SK-N-SH (cell line): Measurements from ENCODE around the gene CDKAL1. TPM values are rescaled to one million over a fixed set of nuclear protein-coding genes. Genes with fewer than 3 reads are reported as not detected.

Source experiments
- CTCF ChIA-PET: fragments of 300-600, 350-600 bp; formaldehyde crosslinking; extraction: SDS; loops from one replicate; lab custom pipeline; 2021; lab: Yijun Ruan, JAX
- POLR2A ChIA-PET: fragments of 350-600 bp; sonication (Branson Sonifier 250); formaldehyde crosslinking; extraction: SDS; loops from one replicate; lab custom pipeline; 2020; ENCODE audit warnings: antibody characterized with exemption, inconsistent platforms; lab: Yijun Ruan, JAX
- DNase-seq: peaks from one replicate; pipeline ENCODE4 v3.0.0; 2012
- H2AFZ ChIP-seq: fragments of 200-600 bp; sonication (generic); 2 replicates; pipeline ENCODE4 v1.8.1; 2016; ENCODE audit warnings: antibody characterized with exemption, mild to moderate bottlenecking, low read depth
- H3F3A ChIP-seq: fragments of 200-600 bp; sonication (generic); replicated peaks from 2 replicates; pipeline ENCODE3; 2016; ENCODE audit warnings: antibody characterized with exemption, mild to moderate bottlenecking; ENCODE audit not compliant: insufficient read depth
- H3K27ac ChIP-seq, 2 experiments: fragments of 200-500 bp in 1 of 2; fragments of 200-600 bp in 1 of 2; sonication (Bioruptor generic) in 1 of 2; sonication (generic), shearing (Covaris generic) in 1 of 2; 2 replicates each; pipeline versions ENCODE4 v1.5.1 to v1.6.1; 2014 to 2016; ENCODE audit warnings: low read depth in 2 of 2, inconsistent platforms in 1 of 2, low read length in 1 of 2, mild to moderate bottlenecking in 1 of 2, mixed read lengths in 1 of 2
- H3K27me3 ChIP-seq: fragments of 200-600 bp; sonication (generic), shearing (Covaris generic); 2 replicates; pipeline ENCODE4 v1.6.1; 2016; ENCODE audit warnings: mixed run types; ENCODE audit not compliant: insufficient read depth
- H3K36me3 ChIP-seq, 2 experiments: fragments of 200-500 bp in 1 of 2; fragments of 200-600 bp in 1 of 2; sonication (Bioruptor generic) in 1 of 2; sonication (generic) in 1 of 2; replicated peaks in 1 of 2; 2 replicates each; pipeline versions ENCODE3 to v1.5.1; 2014 to 2016; ENCODE audit warnings: low read length in 1 of 2, mild to moderate bottlenecking in 1 of 2; ENCODE audit not compliant: insufficient read depth in 2 of 2, control insufficient read depth in 1 of 2
- H3K4me1 ChIP-seq, 2 experiments: fragments of 200-500 bp in 1 of 2; fragments of 200-600 bp in 1 of 2; sonication (Bioruptor generic) in 1 of 2; sonication (generic), shearing (Covaris generic) in 1 of 2; 2 replicates each; pipeline versions ENCODE4 v1.5.1 to v1.6.1; 2014 to 2016; ENCODE audit warnings: low read depth in 1 of 2, low read length in 1 of 2, mixed run types in 1 of 2; ENCODE audit not compliant: insufficient read depth in 2 of 2, control insufficient read depth in 1 of 2
- H3K4me2 ChIP-seq: fragments of 200-600 bp; sonication (generic), shearing (Covaris generic); 2 replicates; pipeline ENCODE4 v1.6.1; 2017; ENCODE audit warnings: mixed run types
- H3K4me3 ChIP-seq, 2 experiments: fragments of 200-500 bp in 1 of 2; fragments of 200-600 bp in 1 of 2; sonication (Bioruptor generic) in 1 of 2; sonication (generic), shearing (Covaris generic) in 1 of 2; 2 replicates each; pipeline versions ENCODE4 v1.5.1 to v1.8.1; 2014 to 2016; ENCODE audit warnings: low read depth in 2 of 2, inconsistent platforms in 1 of 2, low read length in 1 of 2, mild to moderate bottlenecking in 1 of 2, mixed read lengths in 1 of 2, moderate library complexity in 1 of 2
- H3K79me2 ChIP-seq: fragments of 200-600 bp; sonication (generic); 2 replicates; pipeline ENCODE4 v1.8.1; 2017; ENCODE audit warnings: mild to moderate bottlenecking; ENCODE audit not compliant: insufficient read depth
- H3K9ac ChIP-seq: fragments of 200-600 bp; sonication (generic); 2 replicates; pipeline ENCODE4 v1.6.1; 2017; ENCODE audit warnings: mixed run types
- H3K9me2 ChIP-seq: fragments of 200-600 bp; sonication (generic); 2 replicates; pipeline ENCODE4 v1.6.1; 2017; ENCODE audit warnings: mixed run types
- H3K9me3 ChIP-seq: fragments of 200-600 bp; sonication (generic); 2 replicates; pipeline ENCODE4 v1.6.1; 2017; ENCODE audit warnings: mixed run types, mild to moderate bottlenecking, moderate library complexity
- H4K20me1 ChIP-seq: fragments of 200-600 bp; sonication (generic); 2 replicates; pipeline ENCODE4 v1.6.1; 2017; ENCODE audit warnings: mild to moderate bottlenecking, mixed run types; ENCODE audit not compliant: insufficient read depth
- CTCF ChIP-seq: fragments of 200-600 bp; sonication (generic); IDR thresholded peaks from 2 replicates; pipeline ENCODE4 v1.6.1; 2017; ENCODE audit warnings: antibody characterized with exemption, mild to moderate bottlenecking, moderate library complexity
- EP300 ChIP-seq, 2 experiments: IDR thresholded peaks; 2 replicates each; pipeline versions ENCODE4 v1.4.0 to v1.6.1; 2012; ENCODE audit warnings: borderline replicate concordance in 1 of 2, low read depth in 1 of 2, low read length in 1 of 2
- EZH2phosphoT487 ChIP-seq: fragments of 200-600 bp; sonication (generic); IDR thresholded peaks from 2 replicates; pipeline ENCODE4 v1.6.1; 2017; ENCODE audit warnings: low read depth, mixed run types, mild to moderate bottlenecking, antibody characterized with exemption, moderate library complexity, borderline replicate concordance
- MEF2A ChIP-seq: IDR thresholded peaks from 2 replicates; pipeline ENCODE4 v1.4.0; 2012; ENCODE audit warnings: low read depth, borderline replicate concordance
- MXI1 ChIP-seq: IDR thresholded peaks from 2 replicates; pipeline ENCODE4 v1.6.1; 2012; ENCODE audit warnings: mild to moderate bottlenecking, low read depth, low read length, improper control_type of control experiment
- NFIC ChIP-seq: IDR thresholded peaks from 2 replicates; pipeline ENCODE4 v1.4.0; 2012; ENCODE audit warnings: borderline replicate concordance
- RAD21 ChIP-seq: IDR thresholded peaks from 2 replicates; pipeline ENCODE4 v1.6.1; 2012; ENCODE audit warnings: mild to moderate bottlenecking, low read length
- RCOR1 ChIP-seq: fragments of 150-350 bp; IDR thresholded peaks from 2 replicates; pipeline ENCODE4 v1.6.1; 2017; ENCODE audit warnings: antibody characterized with exemption, low read length
- REST ChIP-seq: IDR thresholded peaks from 2 replicates; pipeline ENCODE4 v1.6.1; 2012; ENCODE audit warnings: mild to moderate bottlenecking, low read depth, low read length, moderate library complexity
- RFX5 ChIP-seq: IDR thresholded peaks from 2 replicates; pipeline ENCODE4 v1.6.1; 2012; ENCODE audit warnings: mild to moderate bottlenecking, improper control_type of control experiment, low read length
- RXRA ChIP-seq: IDR thresholded peaks from 2 replicates; pipeline ENCODE4 v1.4.0; 2012; ENCODE audit warnings: low read depth, mild to moderate bottlenecking, borderline replicate concordance
- TAF1 ChIP-seq: IDR thresholded peaks from 2 replicates; pipeline ENCODE4 v1.6.1; 2012; ENCODE audit warnings: low read depth, mild to moderate bottlenecking, low read length, moderate library complexity, borderline replicate concordance
- TEAD4 ChIP-seq: IDR thresholded peaks from 2 replicates; pipeline ENCODE4 v1.4.0; 2012; ENCODE audit warnings: mild to moderate bottlenecking, borderline replicate concordance; ENCODE audit not compliant: insufficient read depth
- USF2 ChIP-seq: fragments of 150-350 bp; IDR thresholded peaks from 2 replicates; pipeline ENCODE4 v1.6.1; 2017; ENCODE audit warnings: antibody characterized with exemption, low read length, low read depth, borderline replicate concordance
- ZBTB33 ChIP-seq: IDR thresholded peaks from 2 replicates; pipeline ENCODE4 v1.4.0; 2012; ENCODE audit warnings: low read depth, borderline replicate concordance
- WGBS: methylation state at CpG from one replicate; pipeline ENCODE4 v1.1.6; 2017; ENCODE audit warnings: low lambda C conversion rate; 5-methylcytosine and 5-hydroxymethylcytosine counted together
- polyA plus RNA-seq, 3 experiments: library from polyadenylated mRNA; depleted of rRNA; stranded (reverse); fragments of >200 nt; gene quantifications; 2 replicates each; pipeline ENCODE4 v1.2.3, GENCODE V29; 2012

Gene CDKAL1
- polyA plus RNA-seq, 1 of the 3 experiments (the other 2 are of a cell fraction), result 2.6 TPM

- TF ChIP-seq RCOR1 (no peak), REST (no peak), RAD21 (no peak), MEF2A (no peak), CTCF (no peak), ZBTB33 (no peak), TAF1 (no peak), EZH2phosphoT487 (no peak), NFIC (no peak), EP300 (IDR thresholded peaks at IDR 0.05; ENCODE audit: borderline replicate concordance in 1 of 2, low read depth in 1 of 2, low read length in 1 of 2) (no peak), RXRA (no peak), RFX5 (no peak), USF2 (no peak), TEAD4 (no peak), MXI1 (no peak)
- TF ChIP-seq, all 33 proteins: peak for 0
- H3F3A ChIP-seq, result no peaks in the 10 kb centered on the region
- no peaks in the 10 kb centered on the region for H3K79me2 ChIP-seq
- peak overlapping the region in 1 of 2 experiments; percentile 81; a peak in 2 of 4 replicates for H3K27ac ChIP-seq
- no peak for DNase-seq
- CTCF ChIA-PET, result interaction anchor here (1.9 to 2.0 kb wide), 2 partner anchors 12 to 22 kb away, joined by 4 read pairs; no protein-coding TSS in a partner anchor
- H3K4me1 ChIP-seq, result peaks cover 0 to 29% of the 10 kb centered on the region in 2 experiments; a peak in 3 of 4 replicates
- H3K36me3 ChIP-seq, result no peaks in the 10 kb centered on the region
- no peaks in the 10 kb centered on the region for H4K20me1 ChIP-seq
- POLR2A ChIA-PET, result interaction anchor here (0.6 kb wide), 1 partner anchor 387 kb away, joined by 3 read pairs; no protein-coding TSS in a partner anchor
- no peaks in the 10 kb centered on the region for H3K27me3 ChIP-seq
- H2AFZ ChIP-seq, result no peak overlapping the region
- H3K9me3 ChIP-seq, result no peaks in the 10 kb centered on the region
- no peaks in the 10 kb centered on the region for H3K9me2 ChIP-seq
- 85% methylated on average over 7 of the region's 7 CpGs for WGBS
- no peak overlapping the region for H3K9ac ChIP-seq
- H3K4me3 ChIP-seq, result no peak overlapping the region
- no peak overlapping the region for H3K4me2 ChIP-seq
Measured at GRCh38 chr6:21135484-21136013, 601.3 kb downstream of the CDKAL1 start.
